ENCODE measurements around the gene CFP. TPM values are rescaled to one million over a fixed set of nuclear protein-coding genes. Genes with fewer than 3 reads are reported as not detected.
"Not testable (repeated sequence)": the region's sequence is repeated elsewhere in the genome, so short reads cannot be mapped to it uniquely, and the experiment has no call there.

CFP gene
- total RNA-seq, 8 experiments from 2014 or later: 0.54 to 1.8 (median 0.65) TPM

DNA sequence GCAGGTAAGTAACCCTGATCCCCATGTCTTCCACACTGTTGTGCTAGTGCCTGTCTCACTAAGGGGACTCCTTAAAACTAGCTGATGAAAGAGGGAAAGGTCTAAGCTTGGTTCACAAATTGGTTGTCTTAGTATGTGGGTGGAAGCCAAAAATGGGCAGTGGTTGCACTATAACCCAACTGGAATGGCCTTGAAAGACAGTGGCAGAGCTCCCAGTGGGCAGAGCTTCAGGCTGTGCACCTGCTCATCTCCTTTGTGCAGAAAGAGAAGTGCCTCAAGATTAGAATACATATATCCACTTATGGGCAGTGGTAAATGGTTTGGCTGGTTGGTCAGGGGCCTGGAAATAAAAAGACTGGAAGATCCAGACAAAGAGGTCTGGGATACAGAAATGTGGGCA is 17.3 kb downstream of the CFP start:
- in situ Hi-C loops (cut with MboI; ENCODE audit: low pct_unique_long_range_greater_than_20kb in 2 of 9, low sequenced_read_pairs in 9 of 9, unreplicated experiment in 9 of 9): no loop called here
- H3K4me1 ChIP-seq (replicated peaks in 1 of 2): peaks cover 0 to 3% of the 10 kb centered on the region in 2 donors
- H3K4me3 ChIP-seq: no peak overlapping the region
- no peak overlapping the region for H3K27ac ChIP-seq
- ATAC-seq (replicated peaks in 6 of 8): no peak

GRCh38 chrX:47611926-47612325 is 17.8 kb downstream of the CFP start:
- no peak for ATAC-seq (replicated peaks in 6 of 8)
- no peak overlapping the region for H3K4me3 ChIP-seq
- 0 to 100% (median 18%) methylated on average over 1 to 2 of the region's 2 CpGs; no CpG with 5 or more reads in 7 of the 10 experiments for WGBS, 10 experiments
- no peak overlapping the region for H3K27ac ChIP-seq
- H3K4me1 ChIP-seq (replicated peaks in 1 of 2): peaks cover 0 to 3% of the 10 kb centered on the region in 2 donors
- in situ Hi-C loops (cut with MboI; ENCODE audit: low pct_unique_long_range_greater_than_20kb in 2 of 9, low sequenced_read_pairs in 9 of 9, unreplicated experiment in 9 of 9): no loop called here

DNA sequence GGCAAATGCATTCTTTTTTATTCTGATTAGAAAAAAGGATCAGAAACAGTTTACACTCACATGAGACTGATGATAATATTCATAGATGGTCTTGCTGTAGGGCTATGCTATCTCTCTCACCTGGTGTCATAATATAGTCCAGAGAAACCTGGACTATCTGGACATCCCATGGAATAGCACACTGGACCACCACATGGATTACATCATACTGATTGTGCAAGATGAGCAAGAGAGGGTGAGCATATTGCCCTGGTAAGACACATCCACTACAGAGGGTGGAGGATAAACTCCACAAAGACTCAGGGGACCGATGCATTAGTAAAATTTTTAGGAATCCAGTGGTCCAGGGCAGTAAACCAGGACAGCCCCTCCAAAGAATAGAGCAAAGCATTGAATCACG is 18.2 kb downstream of the CFP start:
- in situ Hi-C loops (cut with MboI; ENCODE audit: low pct_unique_long_range_greater_than_20kb in 2 of 9, low sequenced_read_pairs in 9 of 9, unreplicated experiment in 9 of 9): no loop called here
- WGBS, 10 experiments: 40 to 100% (median 50%) methylated on average over 1 to 2 of the region's 2 CpGs; no CpG with 5 or more reads in 7 of the 10 experiments
- H3K4me3 ChIP-seq: no peak overlapping the region
- peaks cover 0 to 3% of the 10 kb centered on the region in 2 donors for H3K4me1 ChIP-seq (replicated peaks in 1 of 2)
- H3K27ac ChIP-seq: no peak overlapping the region
- ATAC-seq (replicated peaks in 6 of 8): no peak

- Histone ChIP-seq H3K4me3 (no peak overlapping the region), H3K4me1 (replicated peaks in 1 of 2) (peaks cover 0 to 3% of the 10 kb centered on the region in 2 donors), H3K27ac (no peak overlapping the region)
- in situ Hi-C loops (cut with MboI; ENCODE audit: low pct_unique_long_range_greater_than_20kb in 2 of 9, low sequenced_read_pairs in 9 of 9, unreplicated experiment in 9 of 9): no loop called here
- ATAC-seq (replicated peaks in 6 of 8): no peak
- 45% methylated on average over 4 of the region's 4 CpGs; no CpG with 5 or more reads in 9 of the 10 experiments for WGBS, 10 experiments
These were observed 19.2 kb downstream of the CFP start for GRCh38 chrX:47610511-47610910.

DNA sequence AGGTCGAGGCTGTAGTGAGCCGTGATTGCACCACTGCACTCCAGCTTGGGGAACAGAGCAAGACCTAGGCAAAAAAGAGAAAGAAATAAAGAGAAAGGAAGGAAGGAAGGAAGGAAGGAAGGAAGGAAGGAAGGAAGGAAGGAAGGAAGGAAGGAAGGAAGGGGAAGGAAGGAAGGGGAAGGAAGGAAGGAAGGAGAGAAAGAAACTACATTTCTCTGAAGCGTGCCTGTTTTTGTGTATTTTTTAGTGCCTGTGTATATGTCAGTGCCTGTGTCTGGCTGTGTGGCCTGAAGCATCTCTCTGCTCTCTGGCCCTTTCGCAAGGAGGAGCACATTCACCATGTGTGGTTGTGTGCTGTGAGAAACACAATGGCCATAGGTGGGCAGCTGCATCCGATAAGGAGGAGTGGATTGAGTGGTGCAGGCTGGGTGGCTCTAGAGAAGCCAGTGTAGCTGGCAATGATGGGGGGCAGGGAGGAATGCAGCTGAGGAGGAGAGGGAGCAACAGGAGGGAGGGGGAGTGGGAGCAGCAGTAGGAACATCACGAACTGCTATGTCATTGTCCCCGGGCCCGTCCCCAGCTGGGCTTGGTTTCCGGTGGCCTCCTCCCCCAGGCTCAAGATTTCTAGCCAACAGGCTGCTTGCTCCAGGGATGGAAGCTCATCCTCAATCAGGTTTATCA is 21.5 kb downstream of the CFP start:
- ATAC-seq (replicated peaks in 6 of 8): peak in 6 of 8 experiments; percentile 28 to 95 (median 91)
- WGBS, 10 experiments: 0 to 80% (median 60%) methylated on average over 1 of the region's 9 CpGs; no CpG with 5 or more reads in 7 of the 10 experiments
- peaks cover 0 to 3% of the 10 kb centered on the region in 2 donors for H3K4me1 ChIP-seq (replicated peaks in 1 of 2)
- no peak overlapping the region for H3K27ac ChIP-seq
- no peak overlapping the region for H3K4me3 ChIP-seq
- in situ Hi-C loops (cut with MboI; ENCODE audit: low pct_unique_long_range_greater_than_20kb in 2 of 9, low sequenced_read_pairs in 9 of 9, unreplicated experiment in 9 of 9): no loop called here

- in situ Hi-C loops (cut with MboI; ENCODE audit: low pct_unique_long_range_greater_than_20kb in 2 of 9, low sequenced_read_pairs in 9 of 9, unreplicated experiment in 9 of 9): no loop called here
- H3K27ac ChIP-seq: no peak overlapping the region
- H3K4me1 ChIP-seq (replicated peaks in 1 of 2): peaks cover 0 to 3% of the 10 kb centered on the region in 2 donors
- H3K4me3 ChIP-seq: no peak overlapping the region
- no peak for ATAC-seq (replicated peaks in 6 of 8)
These were observed 22.6 kb downstream of the CFP start for GRCh38 chrX:47607091-47607490.

DNA sequence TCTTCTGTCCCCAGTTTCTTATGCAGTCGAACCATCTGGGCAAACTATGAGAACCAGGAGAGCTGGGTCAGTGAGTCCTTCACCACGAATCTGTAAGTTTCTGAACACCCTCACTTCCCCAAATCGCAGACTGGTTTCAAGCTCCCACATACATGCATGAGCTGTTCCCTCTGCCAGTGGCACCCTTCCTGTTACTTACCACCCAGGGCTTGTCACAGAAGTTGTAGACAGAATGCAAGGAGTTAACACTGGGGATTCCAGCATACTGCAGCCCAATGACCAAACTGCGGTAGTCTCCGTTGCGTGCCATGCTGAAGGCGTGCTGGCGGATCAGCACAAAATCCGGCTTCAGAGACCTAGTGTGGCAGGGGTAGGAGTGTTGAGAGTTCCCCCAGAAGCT is 24.7 kb downstream of the CFP start:
- in situ Hi-C loops (cut with MboI; ENCODE audit: low pct_unique_long_range_greater_than_20kb in 2 of 9, low sequenced_read_pairs in 9 of 9, unreplicated experiment in 9 of 9): no loop called here
- WGBS, 10 experiments: 59 to 100% (median 100%) methylated on average over 1 to 8 of the region's 9 CpGs; no CpG with 5 or more reads in 7 of the 10 experiments
- no peak overlapping the region for H3K27ac ChIP-seq
- no peak overlapping the region for H3K4me3 ChIP-seq
- H3K4me1 ChIP-seq (replicated peaks in 1 of 2): peaks cover 0 to 3% of the 10 kb centered on the region in 2 donors
- no peak for ATAC-seq (replicated peaks in 6 of 8)

DNA sequence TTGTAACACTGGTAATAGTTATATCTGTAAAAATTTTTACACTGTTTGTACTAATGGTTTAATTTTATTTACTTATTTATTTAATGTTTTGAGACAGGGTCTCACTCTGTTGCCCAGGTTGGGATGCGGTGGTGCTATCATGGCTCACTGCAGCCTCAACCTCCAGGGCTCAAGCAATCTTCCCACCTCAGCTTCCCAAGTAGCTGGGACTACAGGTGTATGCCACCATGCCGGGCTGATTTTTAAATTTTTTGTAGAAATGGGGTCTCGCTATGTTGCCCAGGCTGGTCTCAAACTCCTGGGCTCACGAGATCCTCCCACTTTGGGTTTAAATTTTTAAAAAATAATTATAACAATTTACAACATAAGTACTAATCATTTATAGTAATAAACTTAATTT is 26.6 kb downstream of the CFP start:
- in situ Hi-C loops (cut with MboI; ENCODE audit: low pct_unique_long_range_greater_than_20kb in 2 of 9, low sequenced_read_pairs in 9 of 9, unreplicated experiment in 9 of 9); H3K27ac ChIP-seq; H3K4me1 ChIP-seq (replicated peaks in 1 of 2); ATAC-seq (replicated peaks in 6 of 8); H3K4me3 ChIP-seq: not testable (repeated sequence)
- WGBS, 10 experiments: 39 to 90% (median 80%) methylated on average over 2 to 4 of the region's 4 CpGs; no CpG with 5 or more reads in 6 of the 10 experiments

DNA sequence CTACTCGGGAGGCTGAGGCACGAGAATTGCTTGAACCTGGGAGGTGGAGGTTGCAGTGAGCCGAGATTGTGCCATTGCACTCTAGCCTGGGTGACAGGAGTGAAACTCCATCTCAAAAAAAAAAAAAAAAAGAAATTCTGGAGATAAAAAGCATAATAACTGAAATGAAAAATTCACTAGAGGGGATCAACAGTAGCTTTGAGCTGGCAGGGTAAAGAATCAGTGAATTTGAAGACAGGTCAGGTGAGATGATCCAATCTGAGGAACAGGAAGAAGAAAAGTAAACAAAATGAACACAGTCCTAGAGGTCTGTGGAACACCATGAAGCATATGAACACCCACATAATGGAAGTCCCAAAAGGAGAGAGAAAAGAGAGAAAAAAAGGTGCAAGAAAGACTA is 32.5 kb downstream of the CFP start:
- no peak overlapping the region for H3K4me3 ChIP-seq
- 49% methylated on average over 3 of the region's 3 CpGs; no CpG with 5 or more reads in 9 of the 10 experiments for WGBS, 10 experiments
- no peak overlapping the region for H3K27ac ChIP-seq
- in situ Hi-C loops (cut with MboI; ENCODE audit: low pct_unique_long_range_greater_than_20kb in 2 of 9, low sequenced_read_pairs in 9 of 9, unreplicated experiment in 9 of 9): no loop called here
- H3K4me1 ChIP-seq (replicated peaks in 1 of 2): no peaks in the 10 kb centered on the region
- ATAC-seq (replicated peaks in 6 of 8): no peak

GRCh38 chrX:47596256-47596655 is 33.5 kb downstream of the CFP start:
- 0 to 88% (median 80%) methylated on average over 1 to 2 of the region's 2 CpGs; no CpG with 5 or more reads in 7 of the 10 experiments for WGBS, 10 experiments
- ATAC-seq (replicated peaks in 6 of 8): peak in 3 of 8 experiments; percentile 90 to 98 (median 96)
- Histone ChIP-seq H3K27ac (no peak overlapping the region), H3K4me3 (no peak overlapping the region), H3K4me1 (replicated peaks in 1 of 2) (no peaks in the 10 kb centered on the region)
- in situ Hi-C loops (cut with MboI; ENCODE audit: low pct_unique_long_range_greater_than_20kb in 2 of 9, low sequenced_read_pairs in 9 of 9, unreplicated experiment in 9 of 9): no loop called here

DNA sequence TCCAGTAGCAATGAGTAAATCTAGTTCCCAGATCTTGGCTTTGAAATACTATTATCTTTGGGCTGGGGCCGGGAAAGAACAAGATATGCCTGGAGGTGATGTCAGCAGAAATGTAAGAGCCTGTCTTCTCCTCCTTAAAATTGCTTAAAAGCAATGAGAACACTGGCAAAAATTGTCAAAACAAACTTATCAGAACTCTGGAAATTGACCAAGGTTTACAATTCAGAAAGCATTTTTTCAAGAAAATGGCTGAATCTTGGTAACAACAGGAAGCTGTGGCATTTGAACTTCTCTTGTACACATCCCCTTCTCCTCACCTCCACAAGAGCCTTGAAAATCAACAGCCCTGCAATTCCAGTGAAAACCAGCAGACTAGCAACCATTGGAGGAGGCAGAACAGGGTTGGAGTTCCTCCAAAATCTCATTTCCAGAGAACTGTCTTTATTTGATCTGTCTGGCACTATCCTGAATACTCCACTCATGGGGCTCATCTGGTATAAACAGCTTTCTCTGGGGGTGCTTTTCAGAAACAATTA is 33.9 kb downstream of the CFP start:
- no peak overlapping the region for H3K4me3 ChIP-seq
- peak in 3 of 8 experiments; percentile 71 to 84 (median 74) for ATAC-seq (replicated peaks in 6 of 8)
- no peak overlapping the region for H3K27ac ChIP-seq
- no peaks in the 10 kb centered on the region for H3K4me1 ChIP-seq (replicated peaks in 1 of 2)
- in situ Hi-C loops (cut with MboI; ENCODE audit: low pct_unique_long_range_greater_than_20kb in 2 of 9, low sequenced_read_pairs in 9 of 9, unreplicated experiment in 9 of 9): no loop called here
- WGBS, 10 experiments: 60 to 100% methylated on average over 1 of the region's 1 CpG; no CpG with 5 or more reads in 8 of the 10 experiments

DNA sequence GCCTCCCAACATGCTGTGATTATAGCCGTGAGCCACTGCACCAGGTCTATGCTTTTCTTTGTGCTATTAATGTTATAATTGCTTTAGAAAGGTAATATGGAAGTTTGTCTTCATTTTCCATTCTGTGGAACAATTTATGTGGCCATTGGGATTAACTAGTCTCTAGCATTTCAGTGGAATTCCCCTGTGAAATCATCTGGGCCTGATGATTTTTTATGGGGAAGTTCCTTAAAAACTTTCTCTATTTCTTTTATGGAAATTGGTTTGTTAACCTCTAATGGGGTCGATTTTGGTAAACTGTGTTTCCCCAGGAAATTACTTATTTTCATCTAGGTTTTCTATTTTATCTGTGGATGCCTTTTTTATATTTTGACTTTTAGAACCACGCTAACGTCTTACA is 36.2 kb downstream of the CFP start:
- ATAC-seq (replicated peaks in 6 of 8): no peak
- H3K27ac ChIP-seq: no peak overlapping the region
- no peaks in the 10 kb centered on the region for H3K4me1 ChIP-seq (replicated peaks in 1 of 2)
- 46 to 100% (median 71%) methylated on average over 1 to 4 of the region's 4 CpGs; no CpG with 5 or more reads in 2 of the 10 experiments for WGBS, 10 experiments
- H3K4me3 ChIP-seq: no peak overlapping the region
- in situ Hi-C loops (cut with MboI; ENCODE audit: low pct_unique_long_range_greater_than_20kb in 2 of 9, low sequenced_read_pairs in 9 of 9, unreplicated experiment in 9 of 9): no loop called here

DNA sequence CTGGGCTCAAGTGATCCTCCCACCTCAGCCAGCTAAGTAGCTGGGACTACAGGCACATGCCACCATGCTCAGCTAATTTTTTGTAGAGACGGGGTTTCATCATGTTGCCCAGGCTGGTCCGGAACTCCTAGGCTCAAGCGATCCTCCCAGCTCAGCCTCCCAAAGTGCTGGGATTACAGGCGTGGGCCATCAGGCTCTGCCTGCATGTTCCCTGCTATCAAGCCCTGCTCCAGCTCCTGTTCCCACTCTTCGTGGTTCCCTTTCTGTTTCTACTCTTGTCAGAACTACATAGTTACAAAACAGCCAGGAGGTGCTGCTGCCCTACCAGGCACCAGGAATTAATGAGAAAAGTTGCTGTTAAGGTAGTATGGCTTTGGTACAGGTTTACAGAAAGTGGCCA is 38.7 kb downstream of the CFP start:
- Histone ChIP-seq H3K4me1 (replicated peaks in 1 of 2) (no peaks in the 10 kb centered on the region), H3K27ac (no peak overlapping the region), H3K4me3 (no peak overlapping the region)
- no peak for ATAC-seq (replicated peaks in 6 of 8)
- WGBS, 10 experiments: 62 to 100% (median 90%) methylated on average over 2 to 5 of the region's 5 CpGs; no CpG with 5 or more reads in 7 of the 10 experiments
- in situ Hi-C loops (cut with MboI; ENCODE audit: low pct_unique_long_range_greater_than_20kb in 2 of 9, low sequenced_read_pairs in 9 of 9, unreplicated experiment in 9 of 9): no loop called here
